Epidermal melanocyte (primary cell): ENCODE data around the gene APP.
"Not testable (repeated sequence)": the region's sequence is repeated elsewhere in the genome, so short reads cannot be mapped to it uniquely, and the experiment has no call there.

Experiments
- DNase-seq: peaks from one replicate; pipeline ENCODE4 v3.0.0; 2011; ENCODE audit warnings: low spot score; ENCODE audit not compliant: insufficient read length

APP gene

GRCh38 chr21:25944672-25945213 lies 225.8 kb downstream of the APP start:
- no peak for DNase-seq

GRCh38 chr21:25944082-25944481 lies 226.5 kb downstream of the APP start:
- no peak for DNase-seq

- no peak for DNase-seq
Observed at GRCh38 chr21:25942135-25942534, 228.4 kb downstream of the APP start.

- no peak for DNase-seq
Observed at GRCh38 chr21:25939396-25939761, 231.2 kb downstream of the APP start.

GRCh38 chr21:25938658-25939395 lies 231.7 kb downstream of the APP start:
- DNase-seq, result no peak

- no peak for DNase-seq
Observed at GRCh38 chr21:25936776-25937175, 233.8 kb downstream of the APP start.

- DNase-seq, result no peak
Observed at GRCh38 chr21:25934771-25935224, 235.8 kb downstream of the APP start.

- no peak for DNase-seq
Observed at GRCh38 chr21:25934130-25934529, 236.4 kb downstream of the APP start.

- DNase-seq, result no peak
Observed at GRCh38 chr21:25931765-25932164, 238.8 kb downstream of the APP start.

GRCh38 chr21:25929856-25930520 lies 240.6 kb downstream of the APP start:
- DNase-seq, result no peak

GRCh38 chr21:25927195-25927880 lies 243.2 kb downstream of the APP start:
- DNase-seq, result no peak

GRCh38 chr21:25925936-25926335 lies 244.6 kb downstream of the APP start:
- no peak for DNase-seq

GRCh38 chr21:25925064-25925800 lies 245.3 kb downstream of the APP start:
- DNase-seq, result no peak

- not testable (repeated sequence) for DNase-seq
Observed at GRCh38 chr21:25918152-25918551, 252.4 kb downstream of the APP start.

- no peak for DNase-seq
Observed at GRCh38 chr21:25916226-25916625, 254.3 kb downstream of the APP start.

GRCh38 chr21:25913479-25913878 lies 257.1 kb downstream of the APP start:
- no peak for DNase-seq

- DNase-seq, result no peak
Observed at GRCh38 chr21:25912402-25912746, 258.2 kb downstream of the APP start.

- DNase-seq, result no peak
Observed at GRCh38 chr21:25911730-25912401, 258.7 kb downstream of the APP start.

- no peak for DNase-seq
Observed at GRCh38 chr21:25910809-25911208, 259.8 kb downstream of the APP start.

- DNase-seq, result no peak
Observed at GRCh38 chr21:25909341-25909740, 261.2 kb downstream of the APP start.

GRCh38 chr21:25908495-25908894 lies 262.1 kb downstream of the APP start:
- no peak for DNase-seq
